Kidney capillary endothelial cell (primary cell): Measurements from ENCODE around the gene DLG1.

Experiments used
- DNase-seq: peaks from one replicate; pipeline ENCODE4 v3.0.0-alpha.2; 2018; ENCODE audit warnings: low spot score

The DLG1 gene

GRCh38 chr3:197171481-197172067 lies 126.8 kb downstream of the DLG1 start:
- no peak for DNase-seq

- no peak for DNase-seq
Measured at GRCh38 chr3:197169028-197169427, 129.4 kb downstream of the DLG1 start.

GRCh38 chr3:197168606-197169005 lies 129.8 kb downstream of the DLG1 start:
- no peak for DNase-seq

DNA sequence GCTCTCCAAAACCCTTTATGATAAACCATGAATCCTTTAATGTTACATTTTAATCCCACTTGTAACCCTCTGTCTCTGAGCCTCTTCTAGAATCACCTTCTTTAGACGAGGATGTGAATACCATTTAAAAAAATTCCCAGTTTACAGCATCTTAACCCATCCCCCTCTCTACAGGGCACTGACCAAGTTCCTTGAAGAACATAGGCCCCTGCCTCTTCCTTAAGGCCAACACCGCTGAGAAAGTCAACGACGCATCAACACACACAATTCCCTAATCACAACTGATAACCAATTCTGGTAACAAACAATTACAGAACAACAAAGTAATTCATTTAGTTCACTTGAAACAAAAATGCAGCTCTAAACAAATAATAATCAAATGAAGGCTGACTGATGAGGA lies 130.3 kb downstream of the DLG1 start:
- DNase-seq: no peak

- no peak for DNase-seq
Measured at GRCh38 chr3:197167549-197167948, 130.9 kb downstream of the DLG1 start.

GRCh38 chr3:197165890-197166289 lies 132.5 kb downstream of the DLG1 start:
- no peak for DNase-seq

- no peak for DNase-seq
Measured at GRCh38 chr3:197155046-197155445, 143.4 kb downstream of the DLG1 start.

- no peak for DNase-seq
Measured at GRCh38 chr3:197151580-197151979, 146.8 kb downstream of the DLG1 start.

DNA sequence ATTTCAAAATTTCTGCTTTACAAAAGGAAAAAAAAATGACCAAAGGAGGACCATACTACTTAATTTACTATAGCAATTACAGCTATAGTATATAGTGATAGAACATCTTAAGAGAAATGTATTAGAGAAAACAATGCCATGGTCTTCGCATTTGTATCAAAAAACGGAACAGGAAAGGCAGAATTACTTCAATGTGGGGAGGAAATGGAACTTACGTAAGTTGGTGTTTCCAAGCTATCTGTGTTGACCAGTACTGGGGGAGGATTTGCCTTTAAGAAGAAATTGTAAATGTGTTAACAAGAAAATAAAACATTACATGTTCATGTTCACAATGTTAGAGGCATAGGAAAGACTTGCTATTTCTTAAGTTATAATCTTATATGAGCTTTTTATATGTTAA lies 148.9 kb downstream of the DLG1 start:
- DNase-seq: peak; percentile 14

DNA sequence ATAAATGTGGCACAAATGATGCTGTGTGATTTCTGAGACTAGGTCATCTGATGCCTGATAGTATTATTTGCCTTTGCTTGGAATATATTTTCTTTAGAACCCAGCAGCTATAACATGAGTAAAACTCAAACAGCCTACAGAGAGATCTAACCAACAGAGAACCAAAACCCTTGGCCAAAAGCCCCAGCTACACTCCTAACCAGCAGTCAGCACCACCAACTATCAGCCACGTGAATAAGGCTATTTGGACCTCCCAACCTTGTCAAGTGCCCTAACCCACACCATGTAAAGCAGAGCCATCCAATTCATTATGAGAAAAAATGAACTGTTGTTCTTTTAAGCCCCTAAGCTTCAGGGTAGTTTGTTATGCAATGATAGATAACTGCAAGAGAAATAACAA lies 154.2 kb downstream of the DLG1 start:
- no peak for DNase-seq

DNA sequence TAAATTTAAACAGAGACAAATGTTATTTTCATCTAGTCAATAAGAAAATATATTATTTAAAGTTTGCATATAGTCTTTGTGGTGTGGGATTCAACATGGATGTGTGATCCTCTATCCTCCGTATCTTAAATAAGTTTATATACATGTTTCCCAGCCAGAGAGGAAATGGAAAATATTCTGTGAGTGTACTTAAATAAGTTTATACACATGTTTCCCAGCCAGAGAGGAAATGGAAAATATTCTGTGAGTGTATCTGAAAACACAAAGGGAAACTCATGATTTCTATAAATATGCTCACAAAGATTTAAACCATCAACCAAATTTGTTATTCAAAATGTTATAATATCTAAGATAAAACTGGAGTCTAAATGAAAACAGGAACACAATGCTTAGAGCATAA lies 158.8 kb downstream of the DLG1 start:
- no peak for DNase-seq

DNA sequence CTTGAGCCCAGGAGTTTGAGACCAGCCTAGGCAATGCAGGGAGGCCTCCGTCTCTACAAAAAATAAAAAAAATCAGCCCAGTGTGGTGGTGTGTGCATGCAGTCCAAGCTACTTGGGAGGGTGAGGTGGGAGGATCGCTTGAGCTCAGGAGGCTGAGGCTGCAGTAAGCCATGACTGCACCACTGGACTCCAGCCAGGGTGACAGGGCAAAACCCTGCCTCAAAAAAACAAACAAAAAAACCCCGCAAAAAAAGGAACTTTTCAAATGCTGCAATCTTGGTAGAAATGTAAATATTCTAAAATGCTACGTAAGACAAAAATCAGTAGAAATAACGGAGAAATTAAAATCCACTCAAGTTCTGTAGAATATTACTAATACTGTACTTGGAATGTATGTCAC lies 160.7 kb downstream of the DLG1 start:
- DNase-seq: no peak

- DNase-seq: no peak
Measured at GRCh38 chr3:197136744-197137143, 161.7 kb downstream of the DLG1 start.

DNA sequence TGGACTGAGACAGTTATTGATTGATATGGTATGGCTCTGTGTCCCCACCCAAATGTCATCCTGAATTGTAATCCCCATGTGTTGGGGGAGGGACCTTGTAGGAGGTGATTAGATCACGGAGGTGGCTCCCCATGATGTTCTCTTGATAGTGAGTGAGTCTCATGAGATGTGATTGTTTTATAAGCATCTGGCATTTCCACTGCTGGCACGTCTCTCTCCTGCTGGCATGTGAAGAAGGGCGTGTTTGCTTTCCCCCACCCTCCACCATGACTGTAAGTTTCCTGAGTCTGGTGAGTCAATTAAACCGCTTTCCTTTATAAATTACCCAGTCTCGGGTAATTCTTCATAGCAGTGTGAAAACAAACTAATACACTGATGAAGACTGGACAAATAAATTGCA lies 163.2 kb downstream of the DLG1 start:
- no peak for DNase-seq

- DNase-seq: no peak
Measured at GRCh38 chr3:197132916-197133530, 165.4 kb downstream of the DLG1 start.

DNA sequence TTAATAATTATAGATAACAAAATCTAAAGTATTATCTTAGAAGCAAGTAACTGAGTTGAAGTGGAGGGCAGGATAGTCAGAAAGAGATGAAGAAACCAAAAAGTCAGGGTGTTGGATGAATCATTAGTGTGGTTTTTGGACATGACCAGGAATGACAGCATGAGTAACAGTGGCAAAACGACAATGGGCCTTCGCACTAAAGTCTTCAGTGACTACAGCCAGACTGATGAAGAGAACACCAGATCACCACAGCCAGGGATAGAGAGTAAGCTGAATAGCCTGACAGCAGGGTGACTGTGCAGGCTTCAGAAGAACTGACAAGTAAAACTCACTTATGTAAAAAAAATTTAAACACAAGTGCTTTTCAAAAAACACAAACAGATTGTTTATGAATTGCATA lies 172.8 kb downstream of the DLG1 start:
- DNase-seq: no peak

DNA sequence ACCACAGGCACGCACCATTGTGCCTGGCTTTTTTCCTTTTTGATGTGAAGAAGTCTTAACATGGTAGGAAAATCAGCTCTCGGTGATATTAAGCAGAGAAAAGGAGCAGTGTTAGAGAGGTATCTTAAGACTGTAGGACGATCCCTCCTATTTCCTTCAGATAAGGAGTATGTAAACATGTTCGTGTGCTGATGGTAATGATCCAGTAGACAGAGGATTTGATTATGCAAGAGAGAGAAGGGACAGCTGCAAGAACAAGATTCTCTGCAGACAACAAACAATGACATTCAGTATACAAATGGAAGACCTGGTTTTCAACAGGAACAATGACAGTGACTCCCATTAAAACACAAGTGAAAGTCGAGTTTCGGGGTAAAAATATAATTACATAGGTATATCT lies 173.7 kb downstream of the DLG1 start:
- no peak for DNase-seq

GRCh38 chr3:197122394-197122793 lies 176.0 kb downstream of the DLG1 start:
- no peak for DNase-seq

DNA sequence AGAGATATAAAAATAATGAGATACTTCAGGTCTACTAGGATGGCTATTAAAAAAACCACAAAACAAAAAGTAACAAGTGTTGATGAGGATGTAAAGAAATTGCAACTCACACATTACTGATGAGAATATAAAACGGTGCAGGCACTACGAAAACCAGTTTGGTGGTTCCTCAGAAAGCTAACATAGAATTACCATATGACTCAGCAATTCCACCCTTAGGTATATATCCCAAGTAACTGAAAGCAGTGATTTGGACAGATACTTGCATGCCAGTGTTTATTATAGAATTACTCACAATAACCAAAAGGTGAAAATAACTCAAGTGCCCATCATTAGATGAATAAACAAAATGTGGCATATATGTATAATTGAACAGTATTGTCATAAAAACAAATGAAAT lies 181.3 kb downstream of the DLG1 start:
- no peak for DNase-seq

DNA sequence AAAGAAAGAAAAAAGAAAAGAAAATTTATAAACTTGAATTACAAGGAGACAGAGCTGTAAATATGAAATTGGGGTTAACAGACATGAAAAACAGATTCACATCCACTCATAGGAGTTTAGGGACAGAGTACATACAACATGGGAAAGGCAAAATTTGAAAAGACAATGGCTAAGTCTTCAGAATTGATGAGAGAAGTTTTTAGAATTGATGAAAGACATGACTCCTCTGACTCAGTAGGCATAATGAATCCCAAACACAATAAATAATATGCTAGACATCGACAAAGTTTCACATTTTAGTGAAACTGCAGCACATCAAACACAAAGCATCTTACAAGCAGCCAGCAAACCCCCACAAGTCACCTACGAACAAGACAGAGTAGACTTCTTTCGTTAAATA lies 184.4 kb downstream of the DLG1 start:
- DNase-seq: no peak

DNA sequence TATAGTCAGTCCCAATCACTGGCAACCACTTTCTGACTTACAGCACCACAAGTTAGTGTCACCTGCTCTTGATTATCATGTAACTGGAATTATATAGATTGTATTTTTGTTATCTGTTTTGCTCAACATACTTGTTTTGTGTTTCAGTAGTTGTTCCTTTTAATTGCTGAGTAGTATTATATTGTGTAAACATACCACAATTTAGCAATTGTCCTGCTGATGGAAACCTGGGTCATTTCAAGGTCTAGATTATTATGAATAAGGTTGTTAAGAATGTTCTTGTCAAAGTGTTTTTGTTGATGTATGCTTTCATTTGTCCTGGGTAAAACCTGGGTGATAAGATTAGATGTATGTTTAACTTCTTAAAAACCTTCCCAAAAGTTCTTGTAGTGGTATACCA lies 186.7 kb downstream of the DLG1 start:
- no peak for DNase-seq

- DNase-seq: no peak
Measured at GRCh38 chr3:197105786-197106185, 192.6 kb downstream of the DLG1 start.

- no peak for DNase-seq
Measured at GRCh38 chr3:197104738-197105137, 193.7 kb downstream of the DLG1 start.

- DNase-seq: no peak
Measured at GRCh38 chr3:197103766-197104165, 194.6 kb downstream of the DLG1 start.
